Astrocyte (in vitro differentiated cells and primary cell): ENCODE data around the gene EXD3. TPM values are rescaled to one million over a fixed set of nuclear protein-coding genes. Genes with fewer than 3 reads are reported as not detected.

Experiments
- DNase-seq: peaks from one replicate; pipeline ENCODE4 v3.0.0-alpha.2; 2010; ENCODE audit warnings: low read depth
- FAIRE-seq: peaks from 2 replicates; lab custom pipeline; 2011; peaks lifted over from hg19 to GRCh38; lab: Jason Lieb, UNC
- H2AFZ ChIP-seq: 2 replicates; pipeline ENCODE4 v1.6.0; 2012; ENCODE audit warnings: low read depth, low read length, inconsistent platforms
- H3K27ac ChIP-seq: 2 replicates; pipeline ENCODE4 v1.5.1; 2011; ENCODE audit warnings: low read depth, low read length, inconsistent platforms
- H3K27me3 ChIP-seq: 2 replicates; pipeline ENCODE4 v1.6.0; 2011; ENCODE audit warnings: low read length, inconsistent platforms; ENCODE audit not compliant: insufficient read depth
- H3K36me3 ChIP-seq: 2 replicates; pipeline ENCODE4 v1.5.1; 2011; ENCODE audit warnings: low read length, inconsistent platforms; ENCODE audit not compliant: insufficient read depth
- H3K4me1 ChIP-seq: 2 replicates; pipeline ENCODE4 v1.5.1; 2011; ENCODE audit warnings: low read length, inconsistent platforms; ENCODE audit not compliant: insufficient read depth
- H3K4me2 ChIP-seq: 2 replicates; pipeline ENCODE4 v1.6.0; 2012; ENCODE audit warnings: low read length, inconsistent platforms
- H3K4me3 ChIP-seq: 2 replicates; pipeline ENCODE4 v1.5.1; 2011; ENCODE audit warnings: low read depth, mild to moderate bottlenecking, low read length, inconsistent platforms; ENCODE audit not compliant: insufficient read depth
- H3K79me2 ChIP-seq: 2 replicates; pipeline ENCODE4 v1.6.0; 2012; ENCODE audit warnings: mild to moderate bottlenecking, low read length, inconsistent platforms; ENCODE audit not compliant: insufficient read depth
- H3K9ac ChIP-seq: 2 replicates; pipeline ENCODE4 v1.6.0; 2012; ENCODE audit warnings: mild to moderate bottlenecking, low read length, inconsistent platforms
- H3K9me3 ChIP-seq: 2 replicates; pipeline ENCODE4 v1.5.1; 2012; ENCODE audit warnings: low read depth, mild to moderate bottlenecking, low read length, inconsistent platforms; ENCODE audit not compliant: insufficient read depth
- H4K20me1 ChIP-seq: 2 replicates; pipeline ENCODE4 v1.6.0; 2012; ENCODE audit warnings: low read length, inconsistent platforms; ENCODE audit not compliant: insufficient read depth
- H3K27ac Mint-ChIP-seq: one replicate; pipeline ENCODE4 v1.8.0; 2021; ENCODE audit warnings: mild to moderate bottlenecking, mixed read lengths; ENCODE audit not compliant: unreplicated experiment
- H3K27me3 Mint-ChIP-seq: one replicate; pipeline ENCODE4 v1.8.0; 2021; ENCODE audit warnings: low read depth, mixed read lengths; ENCODE audit not compliant: unreplicated experiment
- H3K36me3 Mint-ChIP-seq: one replicate; pipeline ENCODE4 v1.8.0; 2021; ENCODE audit warnings: low read depth, mixed read lengths; ENCODE audit not compliant: unreplicated experiment
- H3K4me1 Mint-ChIP-seq: one replicate; pipeline ENCODE4 v1.8.0; 2021; ENCODE audit warnings: low read depth, mixed read lengths; ENCODE audit not compliant: unreplicated experiment
- H3K4me3 Mint-ChIP-seq: one replicate; pipeline ENCODE4 v1.8.0; 2021; ENCODE audit warnings: mild to moderate bottlenecking, moderate library complexity, mixed read lengths; ENCODE audit not compliant: unreplicated experiment
- H3K9me3 Mint-ChIP-seq: one replicate; pipeline ENCODE4 v1.8.0; 2021; ENCODE audit warnings: mild to moderate bottlenecking, mixed read lengths; ENCODE audit not compliant: unreplicated experiment
- CTCF ChIP-seq: IDR thresholded peaks from 2 replicates; pipeline ENCODE4 v1.5.1; 2011; ENCODE audit warnings: low read depth, mild to moderate bottlenecking, inconsistent platforms, low read length, moderate library complexity; ENCODE audit not compliant: insufficient read depth
- EZH2 ChIP-seq: IDR thresholded peaks from 2 replicates; pipeline ENCODE4 v1.6.1; 2012; ENCODE audit warnings: mild to moderate bottlenecking, low read length, inconsistent platforms; ENCODE audit not compliant: insufficient read depth
- total RNA-seq: library from RNA; stranded (reverse); gene quantifications from 2 replicates; pipeline ENCODE4 v1.2.1, GENCODE V29; 2021

The EXD3 gene
- total RNA-seq, 1 donor from 2014 or later, result 8.5 TPM

DNA sequence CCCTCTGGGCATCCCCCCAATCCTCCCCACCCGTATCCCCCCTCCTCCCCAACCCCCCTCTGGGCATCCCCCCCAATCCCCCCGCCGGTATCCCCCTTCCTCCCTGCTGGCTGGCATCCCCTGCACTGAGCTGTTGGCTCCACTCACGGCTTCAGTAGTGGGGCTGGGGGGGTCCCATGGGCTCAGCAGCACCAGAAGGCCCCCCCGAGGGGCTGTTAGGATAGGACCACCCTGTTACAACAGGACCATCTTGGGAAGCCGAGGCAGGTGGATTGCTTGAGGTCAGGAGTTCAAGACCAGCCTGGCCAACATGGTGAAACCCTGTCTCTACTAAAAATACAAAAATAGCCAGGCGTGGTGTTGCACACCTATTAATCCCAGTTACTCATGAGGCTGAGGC is 42.4 kb downstream of the EXD3 start:
- Histone ChIP-seq H3K27me3 (no peaks in the 10 kb centered on the region), H3K36me3 (no peaks in the 10 kb centered on the region), H3K9ac (no peak overlapping the region), H3K79me2 (no peaks in the 10 kb centered on the region), H4K20me1 (no peaks in the 10 kb centered on the region), H3K4me1 (peaks cover 2% of the 10 kb centered on the region), H3K4me3 (no peak overlapping the region), H3K9me3 (no peaks in the 10 kb centered on the region), H3K4me2 (no peak overlapping the region), H2AFZ (no peak overlapping the region), H3K27ac (no peak overlapping the region)
- Mint-ChIP-seq H3K36me3 (peaks cover 5% of the 10 kb centered on the region), H3K27me3 (no peaks in the 10 kb centered on the region), H3K27ac (no peak overlapping the region), H3K4me3 (no peak overlapping the region), H3K9me3 (peaks cover 4% of the 10 kb centered on the region), H3K4me1 (no peaks in the 10 kb centered on the region)
- DNase-seq (no peak), FAIRE-seq (no peak)
- no peak for TF ChIP-seq EZH2
- TF ChIP-seq CTCF, result no peak

DNA sequence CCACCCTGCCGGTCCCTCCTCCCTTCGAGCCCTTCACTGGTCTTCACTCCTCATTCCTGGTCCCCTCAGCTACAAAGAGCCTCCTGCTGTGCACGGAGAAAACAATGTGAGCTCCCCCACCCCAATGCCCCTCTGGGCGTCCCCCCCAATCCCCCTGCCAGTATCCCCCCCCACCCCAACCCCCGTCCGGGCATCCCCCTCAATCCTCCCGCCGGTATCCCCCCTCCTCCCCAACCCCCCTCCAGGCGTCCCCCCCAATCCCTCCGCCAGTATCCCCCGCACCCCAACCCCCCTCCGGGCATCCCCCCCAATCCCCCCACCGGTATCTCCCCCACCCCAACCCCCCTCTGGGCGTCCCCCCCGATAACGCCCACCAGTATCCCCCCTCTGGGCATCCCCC is 42.8 kb downstream of the EXD3 start:
- Mint-ChIP-seq H3K36me3 (peaks cover 7% of the 10 kb centered on the region), H3K27me3 (no peaks in the 10 kb centered on the region), H3K27ac (no peak overlapping the region), H3K4me1 (no peaks in the 10 kb centered on the region), H3K4me3 (no peak overlapping the region), H3K9me3 (peaks cover 5% of the 10 kb centered on the region)
- H3K36me3 ChIP-seq, result peaks cover 2% of the 10 kb centered on the region
- FAIRE-seq (no peak), DNase-seq (no peak)
- H3K9me3 ChIP-seq, result peaks cover 3% of the 10 kb centered on the region
- H3K4me3 ChIP-seq, result no peak overlapping the region
- H3K27me3 ChIP-seq, result no peaks in the 10 kb centered on the region
- H4K20me1 ChIP-seq, result no peaks in the 10 kb centered on the region
- peaks cover 2% of the 10 kb centered on the region for H3K4me1 ChIP-seq
- TF ChIP-seq CTCF (no peak), EZH2 (no peak)
- no peak overlapping the region for H3K9ac ChIP-seq
- no peaks in the 10 kb centered on the region for H3K79me2 ChIP-seq
- no peak overlapping the region for H3K27ac ChIP-seq
- no peak overlapping the region for H3K4me2 ChIP-seq
- no peak overlapping the region for H2AFZ ChIP-seq

DNA sequence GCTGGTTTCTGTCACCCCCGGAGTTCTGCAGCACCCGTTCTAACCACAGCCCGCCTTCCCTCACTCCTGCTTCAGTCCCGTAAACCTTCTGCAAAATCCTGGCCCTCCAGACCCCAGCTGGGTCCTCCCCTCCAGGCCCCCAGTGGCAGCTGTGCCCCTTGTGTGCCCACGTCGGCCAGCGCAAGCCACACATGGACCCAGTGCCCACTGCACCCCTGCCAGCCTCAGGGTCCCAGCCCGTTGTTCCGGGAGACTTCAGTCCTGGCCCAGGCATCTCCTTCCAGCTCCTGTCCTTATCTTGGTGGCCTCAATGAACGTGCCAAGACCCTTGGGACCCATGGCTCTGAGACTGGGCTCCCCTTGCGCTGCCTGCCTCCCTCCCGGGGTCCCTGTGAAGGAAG is 43.2 kb downstream of the EXD3 start:
- H3K9me3 Mint-ChIP-seq, result peaks cover 5% of the 10 kb centered on the region
- no peak for FAIRE-seq

More for the DNA sequence above, 43.2 kb downstream of the EXD3 start:
- Histone ChIP-seq H3K9ac (no peak overlapping the region), H2AFZ (no peak overlapping the region), H3K79me2 (no peaks in the 10 kb centered on the region), H3K4me2 (no peak overlapping the region), H3K36me3 (peaks cover 2% of the 10 kb centered on the region), H3K4me1 (peaks cover 2% of the 10 kb centered on the region), H3K27me3 (no peaks in the 10 kb centered on the region), H4K20me1 (no peaks in the 10 kb centered on the region), H3K27ac (no peak overlapping the region), H3K9me3 (peaks cover 4% of the 10 kb centered on the region), H3K4me3 (no peak overlapping the region)
- Mint-ChIP-seq H3K36me3 (peaks cover 7% of the 10 kb centered on the region), H3K27ac (no peak overlapping the region), H3K4me1 (no peaks in the 10 kb centered on the region), H3K4me3 (no peak overlapping the region), H3K27me3 (no peaks in the 10 kb centered on the region)
- no peak for DNase-seq
- TF ChIP-seq EZH2 (no peak), CTCF (no peak)
